ENCODE results near the gene EIF5B.

EIF5B gene

DNA sequence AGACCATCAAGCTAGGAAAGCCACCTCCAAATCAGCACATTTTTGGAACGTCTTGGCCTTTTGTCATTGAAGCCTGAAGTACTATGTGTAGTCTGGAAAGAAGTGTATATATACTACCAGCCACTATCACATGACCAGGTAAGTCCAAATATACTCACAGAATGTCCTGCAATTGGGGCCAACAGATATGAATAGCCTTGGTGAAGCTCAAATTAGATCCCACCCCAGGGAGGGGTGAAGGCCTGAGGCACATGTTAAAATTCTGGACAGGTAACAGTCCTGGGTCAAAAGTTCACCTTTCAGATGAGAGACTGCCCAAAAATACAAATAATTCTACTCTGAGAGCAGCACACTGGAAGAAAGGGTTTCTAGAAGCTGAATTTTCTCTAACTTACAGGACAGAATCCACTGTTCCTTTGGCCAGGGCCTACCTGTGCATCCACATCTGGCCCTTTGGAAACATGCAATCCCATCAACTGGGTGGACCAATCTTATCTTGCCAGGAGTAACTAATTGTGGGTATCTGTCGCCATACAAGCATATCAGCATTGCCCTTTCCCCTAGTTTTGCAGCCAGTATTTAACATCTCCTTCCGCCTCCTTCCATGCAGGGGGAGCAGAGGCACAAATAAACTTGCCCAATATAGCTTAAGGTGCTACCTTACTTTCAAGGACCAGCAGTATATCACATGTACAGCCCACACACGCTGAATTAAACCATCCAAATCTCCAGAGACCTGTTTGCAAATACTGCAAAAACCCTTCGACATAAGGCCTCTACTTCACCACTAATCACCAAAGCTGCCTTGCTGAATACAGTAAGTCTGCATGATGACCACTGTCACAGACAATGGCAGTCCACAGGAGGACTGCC, 67.8 kb downstream of the EIF5B start:
- in situ Hi-C loops (cut with MboI; ENCODE audit: low sequenced_read_pairs): no loop called here

DNA sequence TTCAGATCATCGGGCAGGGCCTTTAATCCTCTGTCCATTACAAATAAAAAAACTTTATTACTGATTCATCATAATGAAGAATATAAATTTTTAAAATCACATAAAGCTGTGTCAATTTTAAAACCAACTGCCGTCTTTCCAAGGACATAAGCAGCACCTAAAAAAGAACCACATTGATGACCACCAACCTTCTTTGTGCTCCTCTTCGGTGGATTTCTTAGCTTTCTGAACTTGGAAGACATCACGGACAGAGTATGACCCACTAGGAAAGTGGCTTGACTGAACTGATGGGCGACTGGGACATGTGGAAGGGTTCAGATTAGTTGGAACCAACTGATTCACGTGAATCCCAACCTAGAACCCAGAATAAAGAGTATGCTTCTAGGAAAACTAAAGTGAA, 68.9 kb downstream of the EIF5B start:
- in situ Hi-C loops (cut with MboI; ENCODE audit: low sequenced_read_pairs): no loop called here

DNA sequence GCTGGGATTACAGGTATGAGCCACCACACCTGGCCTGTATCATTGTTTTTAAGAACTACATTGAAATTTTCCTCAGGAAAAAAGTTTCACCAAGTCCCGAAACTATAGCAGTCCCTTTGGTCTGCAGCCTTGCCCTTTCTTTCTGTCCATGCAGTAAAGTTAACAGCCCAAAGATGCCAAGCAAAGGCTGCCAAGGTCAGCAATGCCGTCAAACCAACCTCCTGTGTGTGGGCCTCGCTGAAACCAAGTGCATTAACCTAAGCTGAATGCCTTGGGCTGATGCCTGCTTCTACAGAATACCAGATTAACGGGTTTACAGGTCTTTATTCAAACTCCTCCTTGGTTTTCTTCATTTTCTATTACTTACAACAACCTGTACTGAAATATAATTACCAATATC, 73.1 kb downstream of the EIF5B start:
- in situ Hi-C loops (cut with MboI; ENCODE audit: low sequenced_read_pairs): no loop called here

DNA sequence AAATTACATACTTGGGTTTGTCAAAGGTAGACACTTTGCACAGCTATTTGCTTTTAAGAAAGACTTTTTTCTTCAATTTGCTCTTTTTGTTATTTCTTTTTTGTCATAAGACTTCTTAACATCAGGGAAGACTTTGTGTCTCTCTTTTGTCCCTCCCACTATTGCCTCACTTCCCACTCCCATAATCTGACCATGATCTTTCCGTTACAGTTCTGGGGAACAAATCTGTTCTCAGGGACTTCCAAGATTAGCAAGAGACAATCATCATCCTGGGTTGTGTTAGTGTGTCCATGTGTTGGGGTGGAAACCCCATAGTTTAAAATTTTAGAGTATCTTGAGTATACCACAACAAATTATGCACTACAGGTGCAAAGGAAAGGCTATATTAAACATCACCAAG, 77.4 kb downstream of the EIF5B start:
- in situ Hi-C loops (cut with MboI; ENCODE audit: low sequenced_read_pairs): no loop called here

DNA sequence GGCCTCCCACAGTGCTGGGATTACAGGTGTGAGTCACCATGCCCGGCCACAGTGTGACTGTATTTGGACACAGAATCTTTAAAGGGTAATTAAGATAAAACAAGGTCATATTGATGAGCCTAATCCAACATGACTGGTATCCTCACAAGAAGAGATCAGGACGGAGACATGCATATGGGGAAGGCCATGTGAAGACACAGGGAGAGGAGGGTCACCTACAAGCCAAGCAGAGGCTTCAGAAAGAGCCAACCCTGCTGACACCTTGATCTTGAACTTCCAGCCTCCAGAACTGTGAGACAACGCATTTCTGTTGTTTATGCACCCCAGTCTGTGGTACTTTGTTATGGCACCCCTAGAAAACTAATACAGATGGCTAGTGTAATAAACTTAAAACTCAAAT, 80.2 kb downstream of the EIF5B start:
- in situ Hi-C loops (cut with MboI; ENCODE audit: low sequenced_read_pairs): no loop called here

DNA sequence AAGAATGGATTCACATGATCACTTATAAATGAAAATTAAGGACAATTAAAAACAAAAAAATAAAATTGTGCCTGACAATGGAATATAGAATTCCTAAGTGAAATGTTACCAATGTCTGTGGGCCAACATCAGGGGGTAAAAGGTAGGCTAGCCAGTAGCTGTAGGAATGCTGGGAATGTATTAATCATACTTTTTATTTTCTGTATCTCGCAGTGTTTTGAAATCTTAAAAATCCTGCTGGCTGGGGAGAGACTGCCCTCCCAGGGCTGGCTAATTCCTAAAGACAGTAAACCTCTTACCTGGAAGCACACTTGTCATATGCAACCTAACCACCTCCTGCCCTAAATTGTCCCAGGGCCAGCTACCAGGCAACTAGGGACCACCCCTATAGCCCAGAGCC, 82.8 kb downstream of the EIF5B start:
- in situ Hi-C loops (cut with MboI; ENCODE audit: low sequenced_read_pairs): no loop called here

DNA sequence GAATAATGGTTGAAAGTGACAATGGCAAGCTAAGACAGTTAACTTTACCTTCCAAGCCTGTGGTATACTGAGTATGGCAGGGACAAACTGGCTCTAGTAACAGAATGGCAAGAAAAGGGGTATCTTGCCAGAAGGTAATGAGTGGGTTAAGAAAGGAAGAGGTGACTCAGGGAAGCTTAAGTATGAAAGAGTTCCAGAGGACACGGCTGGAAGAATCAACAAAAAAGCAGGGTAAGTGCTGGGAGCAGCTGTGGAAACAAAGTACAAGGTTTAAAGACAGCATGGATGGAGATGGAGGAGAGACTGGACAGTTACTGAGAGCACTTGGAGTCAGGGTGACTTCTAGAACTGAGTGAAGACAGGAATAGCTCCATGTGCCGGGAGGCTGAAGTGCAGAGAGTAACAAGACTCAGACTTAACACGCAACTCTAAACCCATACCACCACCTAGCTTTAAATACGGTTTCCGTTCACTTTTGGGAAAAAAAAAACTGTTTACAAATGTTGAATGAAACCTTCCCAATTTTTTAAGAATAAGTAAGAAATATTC, 83.6 kb downstream of the EIF5B start:
- in situ Hi-C loops (cut with MboI; ENCODE audit: low sequenced_read_pairs): no loop called here

DNA sequence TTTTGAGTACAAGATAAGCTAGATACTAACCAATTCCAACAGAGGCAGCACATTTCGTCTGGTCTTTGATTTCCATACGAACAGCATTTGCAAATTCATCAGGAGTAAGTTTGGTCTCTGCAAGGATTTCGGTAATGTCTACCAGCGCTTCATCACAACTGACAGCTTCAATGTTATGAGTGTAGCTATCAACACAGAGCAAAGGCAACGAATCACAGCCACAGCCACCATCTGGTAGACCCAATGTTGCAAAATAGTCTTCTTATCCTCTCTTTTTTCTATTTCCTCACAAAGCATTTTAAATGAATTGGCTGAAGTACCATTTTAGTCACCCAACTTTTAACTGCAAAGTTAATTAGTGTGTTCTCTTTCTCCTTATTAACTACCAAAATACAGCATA, 84.3 kb downstream of the EIF5B start:
- in situ Hi-C loops (cut with MboI; ENCODE audit: low sequenced_read_pairs): no loop called here

DNA sequence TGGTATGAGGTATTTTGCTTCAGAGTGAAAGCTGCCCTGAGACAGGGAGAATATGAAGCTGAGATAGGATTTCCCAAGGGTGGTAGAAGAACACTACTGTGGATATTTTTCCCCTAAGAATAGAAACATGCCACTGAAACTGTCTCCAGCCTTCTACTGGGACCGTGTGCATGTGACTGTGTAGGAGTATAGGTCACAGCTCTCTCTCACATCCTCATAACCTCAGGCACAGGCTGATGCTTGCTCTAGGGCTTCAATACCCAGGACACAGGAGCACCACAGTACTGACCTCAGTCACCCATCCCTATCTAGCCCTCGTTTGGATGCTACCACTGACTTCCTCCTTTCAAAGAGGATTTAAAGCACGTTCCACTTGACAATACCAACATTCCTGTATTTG, 85.4 kb downstream of the EIF5B start:
- in situ Hi-C loops (cut with MboI; ENCODE audit: low sequenced_read_pairs): no loop called here

DNA sequence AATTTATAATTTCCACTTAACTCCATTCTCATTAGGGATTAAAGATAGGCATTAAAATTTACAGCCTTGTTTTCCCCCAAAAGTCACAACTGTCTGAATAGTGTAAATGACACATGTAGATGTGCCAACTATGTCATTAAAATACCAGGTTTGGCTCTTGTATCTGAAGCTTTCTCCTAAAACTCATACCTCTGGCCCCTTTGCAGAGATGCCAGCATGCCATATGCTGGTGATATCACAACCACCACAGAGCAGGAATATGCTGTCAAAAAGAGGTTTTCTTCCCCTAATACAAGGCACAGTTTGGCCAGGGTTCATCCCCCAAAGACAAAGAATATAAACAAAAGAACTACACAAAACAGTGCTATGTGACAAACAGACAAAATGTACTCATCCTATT, 87.2 kb downstream of the EIF5B start:
- in situ Hi-C loops (cut with MboI; ENCODE audit: low sequenced_read_pairs): no loop called here

DNA sequence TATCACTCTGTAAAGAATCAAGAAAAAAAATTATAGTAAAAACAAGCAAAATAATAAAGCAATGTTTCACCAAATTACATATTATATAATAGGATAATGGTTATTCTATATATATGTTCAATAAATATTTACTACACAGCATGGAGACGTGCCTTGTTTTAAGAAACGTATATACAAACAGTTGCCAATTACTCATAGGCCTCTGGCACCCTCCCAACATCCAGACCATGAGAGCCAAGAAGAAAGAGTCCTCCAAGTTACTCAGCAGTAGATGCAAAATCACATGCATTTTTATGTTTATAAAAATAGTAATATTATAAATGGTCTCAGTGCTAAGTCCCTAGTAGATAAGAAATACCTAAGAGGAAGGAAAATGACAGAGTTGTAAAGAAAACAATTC, 87.8 kb downstream of the EIF5B start:
- in situ Hi-C loops (cut with MboI; ENCODE audit: low sequenced_read_pairs): no loop called here

DNA sequence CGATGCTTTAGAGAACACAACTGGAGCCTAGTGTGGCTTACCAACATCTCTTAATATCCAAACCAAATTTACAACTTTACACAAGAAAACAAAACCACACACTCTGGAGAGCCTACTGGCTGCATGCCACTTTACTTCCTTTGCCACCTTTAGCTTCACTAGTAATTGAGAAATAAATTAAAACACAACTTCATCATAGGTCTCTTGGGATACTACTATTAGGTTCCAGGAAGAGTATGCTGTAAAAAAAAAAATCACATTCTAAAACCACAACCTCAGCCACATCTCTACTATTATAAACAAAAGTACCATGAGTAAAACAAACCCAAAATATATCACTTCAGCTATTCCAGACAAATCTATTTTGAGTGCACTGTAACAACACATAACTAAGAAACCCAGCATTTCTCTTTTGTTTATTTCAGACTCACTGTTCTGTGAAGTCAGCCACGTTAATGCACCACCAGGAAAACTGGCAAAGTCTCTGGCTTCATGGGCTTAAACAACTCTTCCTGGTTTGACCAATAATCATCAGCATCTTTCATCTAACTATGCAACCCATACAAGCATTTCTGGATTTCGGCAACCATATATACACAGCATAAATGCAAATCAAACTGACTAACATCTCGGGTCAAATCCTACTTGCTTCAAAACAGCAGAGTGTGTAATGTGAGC, 93.6 kb downstream of the EIF5B start:
- in situ Hi-C loops (cut with MboI; ENCODE audit: low sequenced_read_pairs): no loop called here

DNA sequence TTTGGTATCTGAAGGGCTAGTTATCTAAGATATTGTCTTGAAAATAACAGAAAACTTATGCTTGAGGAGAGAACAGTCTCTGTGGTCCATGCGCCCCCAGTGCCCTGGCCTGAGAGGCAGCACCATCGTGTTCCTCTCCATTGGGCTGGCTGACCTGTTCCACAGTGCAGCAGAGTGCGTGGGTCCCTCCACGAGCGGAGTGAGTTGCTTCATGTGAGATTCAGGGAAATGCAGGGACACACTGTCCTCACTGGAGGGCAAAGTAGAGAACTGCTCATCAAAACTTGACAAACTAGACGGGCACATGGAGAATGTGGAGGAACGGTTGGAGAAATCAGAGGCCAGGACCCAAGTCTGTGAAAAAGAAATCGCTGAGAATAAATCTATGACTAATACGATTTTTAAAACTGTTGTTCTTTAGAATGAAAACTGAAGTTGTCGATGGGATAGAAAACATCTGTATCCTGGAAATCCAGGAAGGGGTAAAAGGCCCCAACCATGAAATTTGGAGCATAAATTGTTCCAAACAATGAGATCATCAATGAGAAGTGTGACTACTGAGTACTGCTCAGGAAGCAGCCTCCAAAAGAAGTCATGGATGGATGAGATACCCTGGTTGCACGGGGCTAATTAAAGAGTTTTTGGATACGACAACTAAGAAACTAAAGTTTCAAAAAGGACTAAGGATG, 94.5 kb downstream of the EIF5B start:
- in situ Hi-C loops (cut with MboI; ENCODE audit: low sequenced_read_pairs): no loop called here

DNA sequence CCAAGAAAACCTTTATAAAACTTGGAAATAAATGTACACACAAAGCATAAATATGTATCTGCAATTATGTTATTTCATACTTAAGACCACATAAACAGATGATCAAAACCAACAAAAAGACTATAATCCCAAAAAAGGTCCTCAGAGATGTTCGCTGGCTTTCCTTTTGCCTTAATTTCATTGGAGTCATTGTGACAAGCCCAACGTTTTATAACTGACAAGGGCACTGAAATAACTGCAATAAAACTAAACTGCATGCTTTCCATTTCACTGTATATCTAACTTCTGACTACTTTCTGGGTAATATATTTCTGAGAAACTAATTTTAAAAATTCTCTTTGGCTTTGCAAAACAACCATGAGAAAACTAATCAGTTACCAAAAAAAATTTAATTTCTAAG, 96.2 kb downstream of the EIF5B start:
- in situ Hi-C loops (cut with MboI; ENCODE audit: low sequenced_read_pairs): no loop called here

DNA sequence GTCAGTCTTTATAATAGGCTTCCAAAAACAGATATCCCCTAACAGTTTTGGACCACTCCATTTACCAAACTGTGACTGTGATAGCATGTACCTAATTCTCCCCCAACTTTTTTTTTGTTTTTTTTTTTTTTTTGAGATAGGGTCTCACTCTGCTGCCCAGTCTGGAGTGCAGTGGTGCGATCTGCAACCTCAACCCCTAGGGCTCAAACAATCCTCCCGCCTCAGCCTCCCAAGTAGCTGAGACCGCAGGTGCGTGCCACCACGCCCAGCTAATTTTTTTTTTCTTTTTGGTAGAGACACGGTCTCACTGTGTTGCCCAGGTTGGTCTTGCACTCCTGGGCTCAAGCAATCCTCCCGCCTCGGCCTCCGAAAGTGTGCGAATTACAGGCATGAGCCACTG, 99.7 kb downstream of the EIF5B start:
- in situ Hi-C loops (cut with MboI; ENCODE audit: low sequenced_read_pairs): no loop called here

DNA sequence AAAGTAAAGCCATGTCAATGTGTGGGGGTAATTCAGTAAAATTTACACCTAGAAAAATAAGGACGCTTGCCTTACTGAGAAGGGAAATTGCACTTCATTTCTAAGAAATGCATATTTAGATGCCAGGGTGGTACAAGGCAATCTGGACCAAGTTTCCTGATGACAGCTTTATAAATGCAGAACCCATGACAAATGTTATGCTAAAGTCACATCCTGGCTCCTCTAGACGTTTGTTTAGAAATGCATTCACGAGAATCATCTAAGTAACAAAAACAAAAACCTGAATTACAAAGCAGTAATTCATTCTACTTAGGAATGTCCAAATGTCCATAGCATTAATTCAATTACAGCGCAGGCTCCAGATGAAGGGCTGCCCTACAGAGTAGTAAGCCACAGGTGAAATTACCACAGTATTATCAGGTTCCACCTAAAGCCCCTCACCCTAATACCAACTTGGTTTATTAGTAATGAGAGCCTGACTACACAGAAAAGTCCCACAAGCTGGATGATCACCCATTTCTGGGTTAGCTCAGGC, 102.8 kb downstream of the EIF5B start:
- in situ Hi-C loops (cut with MboI; ENCODE audit: low sequenced_read_pairs): no loop called here

DNA sequence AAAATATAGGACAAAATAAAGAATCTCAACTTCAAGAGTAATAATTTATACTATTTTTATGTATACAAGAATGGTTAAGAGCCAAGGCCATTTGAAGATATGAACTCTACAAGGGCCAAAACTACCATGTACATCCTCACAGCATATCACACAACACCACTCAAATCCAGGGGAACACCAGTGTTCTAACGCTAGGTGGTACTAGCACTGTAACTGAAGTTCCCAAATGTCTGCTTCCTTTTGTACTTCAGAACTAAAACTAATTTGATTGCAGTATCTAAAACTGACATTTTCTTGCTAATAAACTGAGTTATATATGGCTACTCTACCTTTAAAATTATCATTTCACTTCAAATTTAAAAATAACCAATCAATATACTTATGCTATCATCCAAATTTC, 105.6 kb downstream of the EIF5B start:
- in situ Hi-C loops (cut with MboI; ENCODE audit: low sequenced_read_pairs): no loop called here

DNA sequence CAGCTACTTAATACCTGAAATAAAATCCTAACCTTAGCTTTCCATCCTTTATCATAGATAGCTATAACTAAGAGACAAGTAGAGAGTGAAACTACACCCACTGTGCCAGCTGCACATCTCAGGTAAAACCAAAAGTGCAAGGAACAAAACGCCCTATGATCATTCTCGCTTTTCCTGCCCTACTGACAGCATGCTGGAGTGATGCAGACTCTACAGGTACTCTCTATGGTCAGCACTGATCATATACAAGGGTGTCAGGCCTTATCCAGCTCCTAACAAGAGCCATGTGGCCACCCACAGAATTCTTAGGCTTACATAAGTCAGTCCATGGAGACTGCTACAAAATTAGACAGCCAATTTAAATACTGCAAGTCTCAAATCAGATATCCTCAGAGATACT, 107.0 kb downstream of the EIF5B start:
- in situ Hi-C loops (cut with MboI; ENCODE audit: low sequenced_read_pairs): no loop called here

DNA sequence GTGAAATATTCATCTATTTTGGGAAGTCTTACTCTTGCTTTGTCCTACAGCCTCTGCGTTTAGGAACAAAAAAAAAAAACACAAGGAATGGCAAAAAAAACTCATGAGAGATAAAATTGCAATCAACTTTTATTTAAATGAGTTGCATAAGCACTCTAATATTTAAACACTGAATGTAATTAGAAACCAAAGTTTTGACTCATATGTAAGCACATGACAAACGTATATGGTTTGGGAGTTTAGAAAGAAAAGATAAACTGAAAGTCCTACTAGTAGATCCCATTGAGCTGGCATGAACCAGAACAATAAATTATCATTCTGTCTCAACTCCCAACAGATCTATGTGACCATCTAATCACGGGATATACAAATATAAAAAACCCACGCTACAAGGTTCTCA, 107.9 kb downstream of the EIF5B start:
- in situ Hi-C loops (cut with MboI; ENCODE audit: low sequenced_read_pairs): no loop called here

DNA sequence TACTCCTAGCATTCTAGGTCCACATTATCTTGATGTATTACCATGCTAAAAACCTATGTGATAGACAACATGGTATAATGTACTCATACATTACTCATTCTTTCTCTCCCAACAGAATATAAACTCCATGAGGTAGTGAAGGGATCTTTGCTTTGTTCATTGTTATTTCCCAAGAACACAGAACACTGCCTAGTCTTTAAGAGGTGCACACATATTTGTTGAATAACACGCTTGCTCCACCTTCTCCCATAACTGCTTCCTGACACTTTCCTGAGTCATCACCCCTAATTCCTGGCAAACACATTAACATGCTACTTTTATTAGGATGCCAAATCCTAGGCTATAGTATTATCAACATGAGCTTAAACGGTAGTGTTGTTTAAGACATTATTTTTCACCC, 111.4 kb downstream of the EIF5B start:
- in situ Hi-C loops (cut with MboI; ENCODE audit: low sequenced_read_pairs): no loop called here

DNA sequence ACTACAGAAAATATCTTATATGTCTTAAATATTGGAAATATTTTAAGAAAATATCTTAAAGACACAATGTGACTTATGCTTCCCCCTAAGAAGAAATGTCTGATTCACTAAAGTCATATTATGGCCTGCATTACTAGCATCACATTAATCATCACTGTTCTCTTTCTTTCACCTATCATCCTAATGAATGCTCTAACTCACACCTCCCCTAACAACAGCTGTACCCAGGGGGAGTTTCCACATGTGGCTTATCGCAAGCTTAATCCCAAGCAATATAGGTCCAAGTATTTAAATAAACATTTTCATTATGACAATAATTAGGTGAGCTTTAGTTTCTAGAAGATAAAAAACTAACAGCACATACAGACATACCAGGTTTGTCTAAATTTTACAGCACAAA, 113.0 kb downstream of the EIF5B start:
- in situ Hi-C loops (cut with MboI; ENCODE audit: low sequenced_read_pairs): no loop called here

All from hTERT RPE-1 (cell line).